ENCODE data around the gene TMEM163.
A peak's percentile ranks its signal among the peaks of the same experiment; 100 is the strongest.

The TMEM163 gene

DNA sequence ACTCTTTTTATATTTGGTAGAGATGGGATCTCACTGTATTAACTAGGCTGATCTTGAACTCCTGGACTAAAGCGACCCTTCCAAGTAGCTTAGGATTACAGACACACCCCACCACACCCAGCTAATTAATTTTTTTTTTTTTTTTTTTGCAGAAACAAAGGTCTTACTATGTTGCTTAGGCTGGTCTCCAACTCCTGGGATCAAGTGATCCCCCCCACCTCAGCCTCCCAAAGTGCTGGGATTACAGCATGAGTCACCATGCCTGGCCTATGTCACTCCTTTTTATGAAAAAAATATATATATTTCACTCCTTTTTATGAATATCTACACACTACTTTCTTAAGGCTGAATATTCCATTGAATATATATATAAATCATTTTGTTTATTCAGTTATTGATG is 302.2 kb downstream of the TMEM163 start:
- no peak overlapping the region for H3K4me3 ChIP-seq (ENCODE audit: low read depth, low read length)
- no peak for DNase-seq (ENCODE audit: low read depth)
- TF ChIP-seq, protein P1, sequence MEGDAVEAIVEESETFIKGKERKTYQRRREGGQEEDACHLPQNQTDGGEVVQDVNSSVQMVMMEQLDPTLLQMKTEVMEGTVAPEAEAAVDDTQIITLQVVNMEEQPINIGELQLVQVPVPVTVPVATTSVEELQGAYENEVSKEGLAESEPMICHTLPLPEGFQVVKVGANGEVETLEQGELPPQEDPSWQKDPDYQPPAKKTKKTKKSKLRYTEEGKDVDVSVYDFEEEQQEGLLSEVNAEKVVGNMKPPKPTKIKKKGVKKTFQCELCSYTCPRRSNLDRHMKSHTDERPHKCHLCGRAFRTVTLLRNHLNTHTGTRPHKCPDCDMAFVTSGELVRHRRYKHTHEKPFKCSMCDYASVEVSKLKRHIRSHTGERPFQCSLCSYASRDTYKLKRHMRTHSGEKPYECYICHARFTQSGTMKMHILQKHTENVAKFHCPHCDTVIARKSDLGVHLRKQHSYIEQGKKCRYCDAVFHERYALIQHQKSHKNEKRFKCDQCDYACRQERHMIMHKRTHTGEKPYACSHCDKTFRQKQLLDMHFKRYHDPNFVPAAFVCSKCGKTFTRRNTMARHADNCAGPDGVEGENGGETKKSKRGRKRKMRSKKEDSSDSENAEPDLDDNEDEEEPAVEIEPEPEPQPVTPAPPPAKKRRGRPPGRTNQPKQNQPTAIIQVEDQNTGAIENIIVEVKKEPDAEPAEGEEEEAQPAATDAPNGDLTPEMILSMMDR (conservative IDR thresholded peaks at IDR 0.05; ENCODE audit: low read depth, low read length): no peak

DNA sequence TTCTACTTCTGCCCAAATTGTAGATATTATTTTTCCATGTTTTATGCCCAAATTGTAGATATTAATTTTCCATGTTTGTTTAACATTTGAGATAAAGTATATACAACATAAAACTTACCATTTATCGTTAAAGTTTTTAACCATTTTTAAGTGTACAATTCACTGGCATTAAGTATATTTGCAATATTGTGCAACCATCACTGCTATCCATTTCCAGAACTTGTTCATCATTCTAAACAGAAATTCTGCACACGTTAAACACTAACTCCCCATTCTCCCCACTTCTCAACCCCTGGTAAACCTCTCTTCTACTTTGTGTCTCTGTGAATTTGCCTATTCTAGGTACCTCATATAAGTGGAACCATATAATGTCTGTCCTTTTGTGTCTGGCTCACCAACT is 302.8 kb downstream of the TMEM163 start:
- no peak overlapping the region for H3K4me3 ChIP-seq (ENCODE audit: low read depth, low read length)
- no peak for DNase-seq (ENCODE audit: low read depth)
- TF ChIP-seq, protein P1 (conservative IDR thresholded peaks at IDR 0.05; ENCODE audit: low read depth, low read length): no peak

DNA sequence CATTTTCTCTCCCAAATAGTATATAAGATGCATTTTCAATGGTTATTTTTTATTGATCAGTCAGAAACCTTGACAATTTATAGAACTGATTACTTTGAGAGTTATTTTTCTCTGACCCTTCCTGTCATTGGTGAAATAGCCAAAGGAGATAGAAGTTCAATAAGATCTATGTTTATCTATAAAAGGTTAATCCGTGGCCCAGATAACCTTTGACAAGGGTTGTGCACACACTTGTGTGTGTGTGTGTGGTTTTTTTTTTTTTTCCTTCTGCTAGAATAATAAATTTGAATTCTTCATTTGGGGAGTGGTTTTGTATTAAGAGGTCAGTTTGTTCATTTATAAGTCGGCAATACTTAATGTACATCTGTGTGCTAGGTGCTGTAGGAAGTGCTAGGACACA is 304.9 kb downstream of the TMEM163 start:
- TF ChIP-seq, protein P1 (conservative IDR thresholded peaks at IDR 0.05; ENCODE audit: low read depth, low read length): no peak
- no peak for DNase-seq (ENCODE audit: low read depth)
- no peak overlapping the region for H3K4me3 ChIP-seq (ENCODE audit: low read depth, low read length)

DNA sequence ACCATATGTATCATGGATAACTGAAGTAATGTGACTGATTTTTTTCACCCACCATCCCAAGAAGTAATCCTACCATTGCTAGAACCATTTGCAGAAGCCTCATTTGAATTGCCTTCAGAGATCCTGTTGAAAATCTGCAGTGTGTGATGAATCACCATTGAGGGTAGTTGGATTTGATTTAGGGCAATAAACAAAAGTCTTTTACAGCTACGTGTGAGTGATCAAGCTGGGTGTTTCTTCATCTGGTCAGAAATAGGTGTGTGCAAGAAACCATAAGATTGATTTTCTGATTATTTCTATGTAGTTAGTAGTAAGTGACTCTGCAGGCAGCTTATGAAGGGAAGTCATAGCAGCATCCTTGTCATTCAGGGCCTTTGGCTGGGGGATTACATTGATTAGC is 305.4 kb downstream of the TMEM163 start:
- TF ChIP-seq, protein P1 (conservative IDR thresholded peaks at IDR 0.05; ENCODE audit: low read depth, low read length): no peak
- DNase-seq (ENCODE audit: low read depth): no peak
- no peak overlapping the region for H3K4me3 ChIP-seq (ENCODE audit: low read depth, low read length)

DNA sequence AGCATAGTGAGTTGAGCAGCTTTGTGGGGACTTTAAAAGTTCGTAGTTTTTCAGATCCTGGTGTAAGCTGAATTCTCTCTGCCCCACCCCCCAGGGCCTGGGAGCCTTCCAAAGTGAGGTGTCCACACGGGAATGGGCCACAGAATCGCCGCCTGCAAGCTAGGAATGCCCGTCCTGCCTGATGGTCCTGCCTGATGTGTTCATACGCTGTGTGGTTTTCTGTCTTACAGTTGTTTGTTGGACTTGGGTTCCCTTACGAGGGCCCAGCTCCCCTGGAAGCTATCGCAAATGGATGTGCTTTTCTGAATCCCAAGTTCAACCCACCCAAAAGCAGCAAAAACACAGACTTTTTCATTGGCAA is 306.2 kb downstream of the TMEM163 start:
- no peak for DNase-seq (ENCODE audit: low read depth)
- H3K4me3 ChIP-seq (ENCODE audit: low read depth, low read length): no peak overlapping the region
- TF ChIP-seq, protein P1 (conservative IDR thresholded peaks at IDR 0.05; ENCODE audit: low read depth, low read length): no peak

DNA sequence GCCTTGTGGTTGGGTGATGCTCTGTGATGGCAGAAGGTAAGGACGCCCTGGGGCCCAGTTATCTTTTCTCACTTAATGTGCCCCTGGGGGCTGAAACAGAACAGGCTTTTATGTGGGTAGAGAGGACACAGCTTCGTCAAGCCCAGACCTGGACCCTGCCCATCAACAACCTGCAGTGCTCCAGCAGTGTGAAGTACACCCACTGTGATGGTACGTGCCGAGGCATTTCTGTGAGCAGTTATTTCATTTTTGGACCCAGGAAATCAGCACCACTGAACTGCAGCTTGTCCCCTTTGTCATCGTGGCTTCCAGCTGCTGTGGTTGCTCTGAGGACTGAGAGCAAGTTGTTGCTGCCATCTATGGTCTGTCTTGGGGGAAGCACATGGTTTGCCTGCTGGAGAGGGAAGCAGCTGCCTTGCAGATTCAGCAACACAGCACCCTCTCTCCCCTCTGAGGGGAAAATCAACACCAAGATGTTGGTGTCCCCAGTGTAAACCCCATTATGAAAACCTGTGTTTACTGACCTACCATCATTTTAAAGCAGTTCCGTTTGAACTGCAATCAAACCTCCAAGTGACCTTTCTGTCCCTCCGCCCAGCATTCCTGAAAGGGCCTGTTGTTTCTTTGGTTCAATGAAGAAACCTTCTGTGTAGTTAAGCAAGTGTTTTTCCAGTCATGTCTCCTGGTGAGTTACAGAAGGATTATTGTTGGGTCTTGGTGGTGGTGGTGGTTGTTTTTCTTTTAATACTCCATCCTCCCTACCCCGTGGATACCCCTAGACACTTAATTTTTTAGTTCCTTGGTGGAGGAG is 306.8 kb downstream of the TMEM163 start:
- no peak overlapping the region for H3K4me3 ChIP-seq (ENCODE audit: low read depth, low read length)
- DNase-seq (ENCODE audit: low read depth): peak; percentile 91
- TF ChIP-seq, protein P1 (conservative IDR thresholded peaks at IDR 0.05; ENCODE audit: low read depth, low read length): peak; percentile 90

DNA sequence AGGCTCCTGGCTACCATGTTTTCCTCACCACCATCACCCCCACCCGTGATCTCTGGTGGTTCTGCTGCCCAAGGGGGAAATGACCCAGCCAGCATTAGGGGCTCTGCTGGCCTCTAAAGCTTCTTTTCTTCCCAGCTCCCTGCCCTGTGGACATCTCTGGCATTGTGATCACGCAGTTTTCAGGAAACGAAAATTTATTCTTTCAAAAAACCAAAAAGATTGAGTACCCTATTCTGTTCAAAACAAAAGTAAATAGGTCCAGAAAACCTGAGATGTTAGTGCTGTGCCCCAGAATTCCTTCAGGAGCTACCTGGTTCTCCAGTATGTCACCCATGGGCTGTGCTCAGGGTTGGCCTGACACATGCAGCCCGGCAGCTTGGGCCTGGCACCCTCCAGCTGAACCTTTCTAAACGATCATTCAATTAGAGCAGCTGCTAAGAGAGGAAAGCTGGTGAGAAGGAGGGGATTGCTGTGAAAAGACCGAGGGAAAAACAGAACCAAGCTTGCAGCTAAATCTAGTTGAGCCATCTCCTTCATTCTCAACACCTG is 307.4 kb downstream of the TMEM163 start:
- TF ChIP-seq, protein P1 (conservative IDR thresholded peaks at IDR 0.05; ENCODE audit: low read depth, low read length): no peak
- DNase-seq (ENCODE audit: low read depth): no peak
- H3K4me3 ChIP-seq (ENCODE audit: low read depth, low read length): no peak overlapping the region
